ENCODE data around the gene ORAI3. TPM values are rescaled to one million over a fixed set of nuclear protein-coding genes. Genes with fewer than 3 reads are reported as not detected.

The ORAI3 gene
- 10 to 100 TPM; 18.7 to 22.5 (median 20.3) TPM for polyA plus RNA-seq (ENCODE audit: insufficient read length in 4 of 4)

- no peak for DNase-seq (ENCODE audit: low read depth in 4 of 4, low spot score in 2 of 4)
Measured at GRCh38 chr16:30948667-30949649, at the start of gene ORAI3. Gene ORAI3 (plus strand): TSS chr16:30949068. CDS start chr16:30949290, 222 bp downstream.

- DNase-seq (ENCODE audit: low read depth in 4 of 4, low spot score in 2 of 4): no peak
Measured at GRCh38 chr16:30899794-30900193, 49.1 kb upstream of the ORAI3 start.

GRCh38 chr16:30900588-30900987 lies 48.3 kb upstream of the ORAI3 start:
- DNase-seq (ENCODE audit: low read depth in 4 of 4, low spot score in 2 of 4): no peak

GRCh38 chr16:30901201-30902028 lies 47.5 kb upstream of the ORAI3 start:
- DNase-seq (ENCODE audit: low read depth in 4 of 4, low spot score in 2 of 4): no peak

- DNase-seq (ENCODE audit: low read depth in 4 of 4, low spot score in 2 of 4): peak in 2 of 4 donors; percentile 41 to 62
Measured at GRCh38 chr16:30902029-30902972, 46.6 kb upstream of the ORAI3 start.

GRCh38 chr16:30903002-30903401 lies 45.9 kb upstream of the ORAI3 start:
- no peak for DNase-seq (ENCODE audit: low read depth in 4 of 4, low spot score in 2 of 4)

GRCh38 chr16:30903596-30903995 lies 45.3 kb upstream of the ORAI3 start:
- no peak for DNase-seq (ENCODE audit: low read depth in 4 of 4, low spot score in 2 of 4)

- DNase-seq (ENCODE audit: low read depth in 4 of 4, low spot score in 2 of 4): no peak
Measured at GRCh38 chr16:30904114-30904780, 44.6 kb upstream of the ORAI3 start.

- no peak for DNase-seq (ENCODE audit: low read depth in 4 of 4, low spot score in 2 of 4)
Measured at GRCh38 chr16:30907064-30907463, 41.8 kb upstream of the ORAI3 start.

- no peak for DNase-seq (ENCODE audit: low read depth in 4 of 4, low spot score in 2 of 4)
Measured at GRCh38 chr16:30910427-30911029, 38.3 kb upstream of the ORAI3 start.

GRCh38 chr16:30912794-30913412 lies 36.0 kb upstream of the ORAI3 start:
- DNase-seq (ENCODE audit: low read depth in 4 of 4, low spot score in 2 of 4): no peak

GRCh38 chr16:30914830-30915229 lies 34.0 kb upstream of the ORAI3 start:
- DNase-seq (ENCODE audit: low read depth in 4 of 4, low spot score in 2 of 4): no peak

- DNase-seq (ENCODE audit: low read depth in 4 of 4, low spot score in 2 of 4): no peak
Measured at GRCh38 chr16:30918614-30919013, 30.3 kb upstream of the ORAI3 start.

GRCh38 chr16:30920891-30921290 lies 28.0 kb upstream of the ORAI3 start:
- no peak for DNase-seq (ENCODE audit: low read depth in 4 of 4, low spot score in 2 of 4)

GRCh38 chr16:30921459-30921747 lies 27.5 kb upstream of the ORAI3 start:
- DNase-seq (ENCODE audit: low read depth in 4 of 4, low spot score in 2 of 4): no peak

GRCh38 chr16:30921748-30922419 lies 27.0 kb upstream of the ORAI3 start:
- peak; percentile 91 to 97 (median 94) for DNase-seq (ENCODE audit: low read depth in 4 of 4, low spot score in 2 of 4)

GRCh38 chr16:30922420-30922959 lies 26.4 kb upstream of the ORAI3 start:
- peak; percentile 98 to 100 (median 99) for DNase-seq (ENCODE audit: low read depth in 4 of 4, low spot score in 2 of 4)

GRCh38 chr16:30922960-30923535 lies 25.8 kb upstream of the ORAI3 start:
- DNase-seq (ENCODE audit: low read depth in 4 of 4, low spot score in 2 of 4): peak; percentile 98 to 100 (median 100)
